ENCODE data around the gene RANBP17. TPM values are rescaled to one million over a fixed set of nuclear protein-coding genes. Genes with fewer than 3 reads are reported as not detected.
A peak's percentile ranks its signal among the peaks of the same experiment; 100 is the strongest.

Gene RANBP17
- total RNA-seq, 4 donors from 2014 or later = 10.2 to 13.8 (median 10.9) TPM

DNA sequence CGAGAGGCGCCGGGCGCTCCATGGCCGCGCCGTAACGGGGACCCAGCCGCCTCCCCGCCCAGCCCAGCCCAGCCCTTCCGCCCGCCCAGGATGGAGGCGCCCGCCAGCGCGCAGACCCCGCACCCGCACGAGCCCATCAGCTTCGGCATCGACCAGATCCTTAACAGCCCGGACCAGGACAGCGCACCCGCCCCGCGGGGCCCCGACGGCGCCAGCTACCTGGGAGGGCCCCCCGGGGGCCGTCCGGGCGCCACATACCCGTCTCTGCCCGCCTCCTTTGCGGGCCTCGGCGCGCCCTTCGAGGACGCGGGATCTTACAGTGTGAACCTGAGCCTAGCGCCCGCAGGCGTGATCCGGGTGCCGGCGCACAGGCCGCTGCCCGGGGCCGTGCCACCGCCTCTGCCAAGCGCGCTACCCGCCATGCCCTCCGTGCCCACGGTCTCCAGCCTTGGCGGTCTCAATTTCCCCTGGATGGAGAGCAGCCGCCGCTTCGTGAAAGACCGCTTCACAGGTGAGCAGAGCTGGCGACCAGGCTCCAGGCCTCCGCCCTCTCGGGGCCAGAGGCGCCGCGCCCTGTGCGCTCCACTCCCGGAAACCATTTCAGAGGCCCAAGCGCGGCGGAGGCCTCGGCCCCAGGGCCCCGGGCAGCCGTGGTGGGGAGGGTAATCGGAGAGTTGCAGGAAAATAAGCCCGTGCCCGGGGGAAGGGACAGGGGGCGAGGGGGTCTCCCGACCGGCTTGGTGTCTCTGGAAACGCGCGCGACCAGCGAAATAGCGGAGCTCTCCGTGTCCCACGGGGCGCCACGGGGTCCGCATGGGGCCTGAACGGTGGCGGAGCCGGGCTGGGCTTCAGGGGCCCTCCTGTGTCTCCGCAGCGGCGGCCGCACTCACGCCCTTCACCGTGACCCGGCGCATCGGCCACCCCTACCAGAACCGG lies 447.7 kb downstream of the RANBP17 start:
- in situ Hi-C loops (cut with MboI; ENCODE audit: low pct_ligation_motif_present in 1 of 4, low pct_unique_long_range_greater_than_20kb in 1 of 4, low sequenced_read_pairs in 3 of 4) (no loop called here), intact Hi-C loops (cut with DNase I; ENCODE audit: low total_unique reads) (no loop called here)
- no peaks in the 10 kb centered on the region for H3K36me3 ChIP-seq
- peak overlapping the region in 2 of 4 donors; percentile 12 to 30 for H3K4me3 ChIP-seq
- TF ChIP-seq POLR2AphosphoS5 (IDR thresholded peaks at IDR 0.05) = no peak
- no peak for TF ChIP-seq POLR2A (IDR thresholded peaks at IDR 0.05)
- no peak for TF ChIP-seq CTCF (IDR thresholded peaks at IDR 0.05)
- TF ChIP-seq EP300 (IDR thresholded peaks at IDR 0.05; ENCODE audit: low read depth) = no peak
- peaks cover 0 to 55% (median 36%) of the 10 kb centered on the region in 4 donors for H3K4me1 ChIP-seq
- peaks cover 100% of the 10 kb centered on the region for H3K27me3 ChIP-seq
- WGBS, 2 donors (ENCODE audit: low coverage in 1 of 2) = 10% methylated on average over 40 of the region's 106 CpGs; no CpG with 5 or more reads in 1 of the 2 donors
- no peaks in the 10 kb centered on the region for H3K9me3 ChIP-seq
- DNase-seq = no peak
- H3K27ac ChIP-seq = no peak overlapping the region

DNA sequence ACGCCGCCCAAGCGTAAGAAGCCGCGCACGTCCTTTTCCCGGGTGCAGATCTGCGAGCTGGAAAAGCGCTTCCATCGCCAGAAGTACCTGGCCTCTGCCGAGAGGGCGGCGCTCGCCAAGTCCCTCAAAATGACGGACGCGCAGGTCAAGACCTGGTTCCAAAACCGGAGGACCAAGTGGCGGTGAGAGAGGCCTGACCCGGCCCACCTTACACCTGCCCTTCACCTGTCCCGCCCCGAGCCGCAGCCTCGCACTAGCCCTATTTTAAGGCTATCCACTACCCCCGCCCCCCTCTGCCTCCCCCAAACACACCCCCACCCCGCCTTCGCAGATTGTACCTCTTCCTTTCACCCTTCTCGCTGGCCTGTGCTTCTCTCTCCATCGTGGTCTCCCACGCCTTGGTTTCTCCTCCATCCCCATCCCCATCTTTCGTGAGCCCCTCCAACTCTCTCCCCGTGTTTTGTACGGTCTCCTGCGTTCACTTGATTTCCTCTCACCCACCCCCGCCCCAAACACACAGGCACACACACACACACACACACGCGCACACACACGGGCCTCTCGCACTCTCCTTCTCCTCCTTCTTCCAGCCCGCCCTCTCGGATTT lies 448.5 kb downstream of the RANBP17 start:
- Histone ChIP-seq H3K9me3 (no peaks in the 10 kb centered on the region), H3K4me3 (peak overlapping the region in 1 of 4 donors; percentile 30), H3K27ac (no peak overlapping the region), H3K27me3 (peaks cover 100% of the 10 kb centered on the region), H3K36me3 (no peaks in the 10 kb centered on the region), H3K4me1 (peaks cover 5 to 62% (median 39%) of the 10 kb centered on the region in 4 donors)
- WGBS, 2 donors (ENCODE audit: low coverage in 1 of 2) = 0 to 6% methylated on average over 6 to 40 of the region's 41 CpGs
- intact Hi-C loops (cut with DNase I; ENCODE audit: low total_unique reads) (no loop called here), in situ Hi-C loops (cut with MboI; ENCODE audit: low pct_ligation_motif_present in 1 of 4, low pct_unique_long_range_greater_than_20kb in 1 of 4, low sequenced_read_pairs in 3 of 4) (no loop called here)
- TF ChIP-seq POLR2A (IDR thresholded peaks at IDR 0.05) (no peak), CTCF (IDR thresholded peaks at IDR 0.05) (peak in 2 of 5 experiments; percentile 33 to 41)
- peak; percentile 14 for DNase-seq

GRCh38 chr5:171310819-171311321 lies 449.1 kb downstream of the RANBP17 start:
- H3K4me3 ChIP-seq = peak overlapping the region in 1 of 4 donors; percentile 15

More at GRCh38 chr5:171310819-171311321, 449.1 kb downstream of the RANBP17 start:
- Histone ChIP-seq H3K27me3 (peaks cover 100% of the 10 kb centered on the region), H3K27ac (no peak overlapping the region), H3K36me3 (no peaks in the 10 kb centered on the region), H3K4me1 (peaks cover 5 to 68% (median 44%) of the 10 kb centered on the region in 4 donors), H3K9me3 (no peaks in the 10 kb centered on the region)
- DNase-seq = no peak
- intact Hi-C loops (cut with DNase I; ENCODE audit: low total_unique reads) (no loop called here), in situ Hi-C loops (cut with MboI; ENCODE audit: low pct_ligation_motif_present in 1 of 4, low pct_unique_long_range_greater_than_20kb in 1 of 4, low sequenced_read_pairs in 3 of 4) (no loop called here)
- TF ChIP-seq EP300 (IDR thresholded peaks at IDR 0.05; ENCODE audit: low read depth) (no peak), CTCF (IDR thresholded peaks at IDR 0.05) (no peak), POLR2AphosphoS5 (IDR thresholded peaks at IDR 0.05) (no peak), POLR2A (IDR thresholded peaks at IDR 0.05) (no peak)
- 0 to 5% methylated on average over 1 to 40 of the region's 41 CpGs for WGBS, 2 donors (ENCODE audit: low coverage in 1 of 2)
